Vagina (tissue), 2 donors: Measurements from ENCODE around the gene CTBP2.

Source experiments
- CTCF ChIP-seq, 3 experiments: fragments of 450-650 bp in 2 of 3; fragments of 200-600 bp in 1 of 3; sonication (generic) in 1 of 3; IDR thresholded peaks; one replicate each; pipeline ENCODE4 v1.5.1; 2017 to 2019; ENCODE audit warnings: antibody characterized with exemption in 3 of 3, mild to moderate bottlenecking in 2 of 3, moderate library complexity in 2 of 3
- POLR2A ChIP-seq, 2 donors: fragments of 450-650 bp; IDR thresholded peaks; one replicate each; pipeline ENCODE4 v1.6.1; 2017; ENCODE audit warnings: antibody characterized with exemption in 2 of 2, mild to moderate bottlenecking in 2 of 2, moderate library complexity in 2 of 2
- POLR2AphosphoS5 ChIP-seq, 2 donors: sonication (generic); formaldehyde crosslinking; IDR thresholded peaks; one replicate each; pipeline ENCODE4 v1.9.0; 2017; ENCODE audit warnings: antibody characterized with exemption in 2 of 2, mild to moderate bottlenecking in 2 of 2, low read depth in 1 of 2; ENCODE audit not compliant: insufficient read depth in 1 of 2

DNA sequence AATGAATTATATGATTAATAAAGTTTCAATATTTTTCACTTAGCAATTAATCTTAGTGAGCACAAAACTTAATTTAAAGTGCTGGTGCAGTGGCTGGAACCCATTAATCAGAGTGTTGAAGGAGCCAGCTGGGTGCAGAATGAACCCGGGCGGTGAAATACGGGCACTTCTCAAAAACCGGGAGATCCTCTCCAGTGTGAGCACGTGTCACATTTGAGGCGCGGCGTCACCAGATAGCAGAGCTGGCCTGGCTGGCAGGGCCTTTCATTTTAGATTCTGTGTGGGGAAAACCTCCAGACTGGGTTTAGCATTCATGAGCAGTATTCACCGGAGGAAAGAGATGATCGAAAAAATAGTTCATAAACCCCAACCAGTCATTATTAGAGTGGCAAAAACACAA is 34.5 kb upstream of the CTBP2 start:
- TF ChIP-seq CTCF (IDR thresholded peaks at IDR 0.05): no peak
- TF ChIP-seq POLR2AphosphoS5 (IDR thresholded peaks at IDR 0.05; ENCODE audit: insufficient read depth in 1 of 2, low read depth in 1 of 2): no peak
- TF ChIP-seq POLR2A (IDR thresholded peaks at IDR 0.05): no peak
